ENCODE results near the gene SLIT3.

The SLIT3 gene

GRCh38 chr5:168752416-168753190 lies 548.3 kb downstream of the SLIT3 start:
- Histone ChIP-seq H3K79me2 (no peaks in the 10 kb centered on the region), H3K9ac (no peak overlapping the region), H3K27ac (no peak overlapping the region), H3K36me3 (ENCODE audit: control insufficient read depth, insufficient read depth, low read length) (no peaks in the 10 kb centered on the region), H3K4me2 (ENCODE audit: low read length) (no peak overlapping the region), H3K4me3 (ENCODE audit: low read depth, low read length) (no peak overlapping the region), H3K9me3 (ENCODE audit: control insufficient read depth, low read length) (no peaks in the 10 kb centered on the region), H3K27me3 (ENCODE audit: control insufficient read depth, insufficient read depth, low read length) (no peaks in the 10 kb centered on the region), H3K4me1 (no peaks in the 10 kb centered on the region), H2AFZ (no peak overlapping the region)
- no peak for TF ChIP-seq CTCF (IDR thresholded peaks at IDR 0.05)

- no peaks in the 10 kb centered on the region for H3K9me3 ChIP-seq (ENCODE audit: control insufficient read depth, low read length)
Measured at GRCh38 chr5:168752012-168752411, 548.9 kb downstream of the SLIT3 start.

GRCh38 chr5:168750926-168751325 lies 550.0 kb downstream of the SLIT3 start:
- no peak for TF ChIP-seq CTCF (IDR thresholded peaks at IDR 0.05)
- Histone ChIP-seq H3K27me3 (ENCODE audit: control insufficient read depth, insufficient read depth, low read length) (no peaks in the 10 kb centered on the region), H3K79me2 (no peaks in the 10 kb centered on the region), H3K36me3 (ENCODE audit: control insufficient read depth, insufficient read depth, low read length) (no peaks in the 10 kb centered on the region), H2AFZ (no peak overlapping the region), H3K4me3 (ENCODE audit: low read depth, low read length) (no peak overlapping the region), H3K9me3 (ENCODE audit: control insufficient read depth, low read length) (no peaks in the 10 kb centered on the region), H3K4me1 (no peaks in the 10 kb centered on the region), H3K4me2 (ENCODE audit: low read length) (no peak overlapping the region), H3K27ac (no peak overlapping the region), H3K9ac (no peak overlapping the region)

More at GRCh38 chr5:168752012-168752411, 548.9 kb downstream of the SLIT3 start:
- no peaks in the 10 kb centered on the region for H3K4me1 ChIP-seq
- H3K27me3 ChIP-seq (ENCODE audit: control insufficient read depth, insufficient read depth, low read length), result no peaks in the 10 kb centered on the region
- H3K9ac ChIP-seq, result no peak overlapping the region
- no peaks in the 10 kb centered on the region for H3K79me2 ChIP-seq
- no peak overlapping the region for H2AFZ ChIP-seq
- TF ChIP-seq CTCF (IDR thresholded peaks at IDR 0.05), result no peak
- H3K4me3 ChIP-seq (ENCODE audit: low read depth, low read length), result no peak overlapping the region
- H3K36me3 ChIP-seq (ENCODE audit: control insufficient read depth, insufficient read depth, low read length), result no peaks in the 10 kb centered on the region
- H3K4me2 ChIP-seq (ENCODE audit: low read length), result no peak overlapping the region
- no peak overlapping the region for H3K27ac ChIP-seq

GRCh38 chr5:168749391-168750100 lies 551.4 kb downstream of the SLIT3 start:
- no peak overlapping the region for H2AFZ ChIP-seq
- H3K4me2 ChIP-seq (ENCODE audit: low read length), result no peak overlapping the region
- no peaks in the 10 kb centered on the region for H3K9me3 ChIP-seq (ENCODE audit: control insufficient read depth, low read length)
- TF ChIP-seq CTCF (IDR thresholded peaks at IDR 0.05), result no peak
- no peak overlapping the region for H3K27ac ChIP-seq
- H3K36me3 ChIP-seq (ENCODE audit: control insufficient read depth, insufficient read depth, low read length), result no peaks in the 10 kb centered on the region
- H3K9ac ChIP-seq, result no peak overlapping the region
- H3K79me2 ChIP-seq, result no peaks in the 10 kb centered on the region
- H3K4me3 ChIP-seq (ENCODE audit: low read depth, low read length), result no peak overlapping the region
- H3K4me1 ChIP-seq, result no peaks in the 10 kb centered on the region
- H3K27me3 ChIP-seq (ENCODE audit: control insufficient read depth, insufficient read depth, low read length), result no peaks in the 10 kb centered on the region
